Stimulated activated CD4-positive, alpha-beta T cell treated with anti-CD3 and anti-CD28 coated beads, Interleukin-4, amount 100 ng/mL, for 48 hours (primary cell): ENCODE measurements around the gene TTLL11.

Experiments
- DNase-seq, 2 donors: peaks; one replicate each; pipeline ENCODE4 v3.0.0-alpha.2; 2020; ENCODE audit warnings: low read depth in 2 of 2

The TTLL11 gene, protein sequence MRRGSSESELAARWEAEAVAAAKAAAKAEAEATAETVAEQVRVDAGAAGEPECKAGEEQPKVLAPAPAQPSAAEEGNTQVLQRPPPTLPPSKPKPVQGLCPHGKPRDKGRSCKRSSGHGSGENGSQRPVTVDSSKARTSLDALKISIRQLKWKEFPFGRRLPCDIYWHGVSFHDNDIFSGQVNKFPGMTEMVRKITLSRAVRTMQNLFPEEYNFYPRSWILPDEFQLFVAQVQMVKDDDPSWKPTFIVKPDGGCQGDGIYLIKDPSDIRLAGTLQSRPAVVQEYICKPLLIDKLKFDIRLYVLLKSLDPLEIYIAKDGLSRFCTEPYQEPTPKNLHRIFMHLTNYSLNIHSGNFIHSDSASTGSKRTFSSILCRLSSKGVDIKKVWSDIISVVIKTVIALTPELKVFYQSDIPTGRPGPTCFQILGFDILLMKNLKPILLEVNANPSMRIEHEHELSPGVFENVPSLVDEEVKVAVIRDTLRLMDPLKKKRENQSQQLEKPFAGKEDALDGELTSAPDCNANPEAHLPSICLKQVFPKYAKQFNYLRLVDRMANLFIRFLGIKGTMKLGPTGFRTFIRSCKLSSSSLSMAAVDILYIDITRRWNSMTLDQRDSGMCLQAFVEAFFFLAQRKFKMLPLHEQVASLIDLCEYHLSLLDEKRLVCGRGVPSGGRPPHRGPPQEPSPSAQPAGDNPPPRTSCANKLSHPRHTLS

DNA sequence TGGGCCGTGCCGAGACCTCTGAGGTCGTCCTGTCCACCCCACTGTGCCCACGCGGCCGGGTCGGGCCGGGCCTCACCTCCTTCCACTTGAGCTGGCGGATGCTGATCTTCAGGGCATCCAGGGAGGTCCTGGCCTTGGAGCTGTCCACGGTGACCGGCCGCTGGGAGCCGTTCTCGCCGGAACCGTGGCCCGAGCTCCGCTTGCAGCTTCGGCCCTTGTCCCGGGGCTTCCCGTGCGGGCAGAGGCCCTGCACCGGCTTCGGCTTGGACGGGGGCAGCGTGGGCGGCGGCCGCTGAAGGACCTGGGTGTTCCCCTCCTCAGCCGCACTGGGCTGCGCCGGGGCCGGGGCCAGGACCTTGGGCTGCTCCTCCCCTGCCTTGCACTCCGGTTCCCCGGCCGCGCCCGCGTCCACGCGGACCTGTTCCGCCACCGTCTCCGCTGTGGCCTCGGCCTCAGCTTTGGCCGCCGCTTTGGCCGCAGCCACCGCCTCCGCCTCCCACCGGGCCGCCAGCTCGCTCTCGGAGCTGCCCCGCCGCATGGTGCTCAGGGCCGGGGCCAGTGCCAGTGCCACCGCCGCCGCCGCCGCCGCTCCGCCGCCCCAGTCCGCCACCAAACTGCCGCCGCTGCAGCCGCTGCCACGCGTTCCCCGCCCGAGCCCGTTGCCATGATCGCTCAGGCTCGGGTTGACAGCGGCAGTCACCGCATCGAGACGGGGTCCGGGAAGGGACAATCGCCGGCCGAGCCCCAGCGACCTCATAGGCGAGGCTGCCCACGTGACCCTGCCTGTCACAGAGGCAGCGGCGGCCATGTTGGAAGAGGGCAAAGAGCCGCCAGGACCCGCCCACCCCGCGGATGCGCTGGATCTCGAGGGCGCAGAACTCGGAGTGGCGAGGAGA, at the start of gene TTLL11:
Gene TTLL11, minus strand, starts transcription at position 698 of the 896 bp plus-strand sequence. Its CDS starts 160 bp downstream, at position 538.
- peak; percentile 96 for DNase-seq

DNA sequence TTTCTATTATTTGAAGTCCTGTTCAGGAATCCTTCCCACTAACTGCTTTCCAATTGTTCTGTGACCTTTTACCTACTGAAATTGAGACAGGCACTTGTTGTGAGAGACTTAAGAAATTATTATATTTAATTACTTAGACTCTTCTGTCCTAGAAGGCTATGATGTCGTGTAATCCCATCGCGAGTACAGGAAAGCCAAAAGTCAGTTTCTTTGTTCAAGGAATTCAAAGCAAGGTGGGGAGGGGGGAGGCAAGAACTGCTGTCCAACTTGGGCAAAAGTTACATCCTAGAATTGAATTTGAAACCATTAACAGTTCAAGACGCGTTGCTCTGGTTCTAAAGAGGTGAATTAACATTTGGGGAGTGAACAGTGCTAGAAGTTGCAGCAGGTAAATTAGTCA, 48.6 kb upstream of the TTLL11 start:
- no peak for DNase-seq

DNA sequence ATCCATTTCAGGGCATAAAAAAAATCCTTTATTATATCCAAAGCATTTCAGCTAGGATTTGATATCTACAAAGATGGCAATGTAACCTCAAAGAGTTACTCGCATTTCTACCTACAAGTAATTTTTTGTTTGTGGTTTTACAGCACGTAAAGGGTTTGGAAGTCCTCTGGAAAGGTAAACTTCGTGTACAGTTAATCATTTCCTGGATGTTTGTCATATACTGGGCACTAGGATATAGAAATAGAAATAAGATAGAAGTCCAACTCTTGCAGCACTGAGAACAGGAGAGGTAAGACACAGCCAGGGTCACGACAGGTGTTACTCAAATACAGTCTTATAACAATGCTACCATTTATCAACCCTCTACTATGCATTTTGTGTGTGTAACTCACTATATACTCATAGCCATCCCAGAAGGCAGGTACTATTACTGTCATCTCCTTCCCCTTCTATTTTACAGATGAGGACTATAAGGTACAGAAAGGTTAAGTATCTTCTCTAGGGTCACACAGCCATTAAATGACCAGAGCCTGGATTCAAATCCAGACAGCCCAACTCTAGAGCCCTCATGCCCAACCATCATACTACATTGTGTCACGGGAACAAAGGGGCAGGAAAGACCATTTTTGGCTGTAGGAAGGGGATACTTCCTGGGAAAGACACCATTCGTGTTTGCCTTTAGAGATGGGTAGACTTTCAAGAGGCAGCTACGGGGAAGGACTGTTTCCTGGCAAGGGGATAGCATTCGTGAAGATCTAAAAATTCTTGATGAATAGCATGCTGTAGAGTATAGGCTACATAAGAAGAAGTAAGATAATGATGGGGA, 47.5 kb upstream of the TTLL11 start:
- no peak for DNase-seq

DNA sequence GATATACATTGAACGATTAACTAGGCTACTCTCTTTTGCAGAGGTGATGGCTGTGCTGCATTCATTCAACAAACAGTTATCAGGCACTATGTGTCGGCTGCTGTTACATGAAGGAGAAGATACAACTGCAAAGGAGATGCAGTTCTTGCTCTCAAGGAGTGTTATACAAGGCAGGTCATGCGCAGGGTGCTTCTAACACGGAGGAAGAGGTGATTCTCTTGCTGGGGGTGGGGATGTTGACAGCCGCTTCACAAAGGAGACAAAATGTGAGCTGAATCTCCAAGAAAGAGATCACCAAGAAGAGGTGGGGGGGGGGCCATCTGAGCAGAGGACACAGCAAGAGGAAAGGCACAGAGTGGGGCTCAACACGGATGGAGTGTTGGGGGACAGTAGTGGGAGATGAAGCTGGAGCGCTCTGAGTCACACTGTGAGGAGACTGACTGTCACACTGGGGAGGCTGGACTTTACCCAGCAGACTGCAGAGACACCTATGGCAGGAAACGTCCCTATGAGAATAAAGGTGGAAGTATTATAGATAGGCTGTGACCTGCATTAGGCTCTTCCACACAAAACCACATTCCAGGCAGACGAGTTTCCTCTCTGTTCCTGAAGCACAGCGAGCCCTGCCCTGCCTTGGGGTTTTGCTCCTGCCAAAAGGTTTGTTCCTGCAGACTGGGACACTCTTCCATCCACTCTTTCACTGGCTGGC, 45.6 kb upstream of the TTLL11 start:
- DNase-seq, result no peak

DNA sequence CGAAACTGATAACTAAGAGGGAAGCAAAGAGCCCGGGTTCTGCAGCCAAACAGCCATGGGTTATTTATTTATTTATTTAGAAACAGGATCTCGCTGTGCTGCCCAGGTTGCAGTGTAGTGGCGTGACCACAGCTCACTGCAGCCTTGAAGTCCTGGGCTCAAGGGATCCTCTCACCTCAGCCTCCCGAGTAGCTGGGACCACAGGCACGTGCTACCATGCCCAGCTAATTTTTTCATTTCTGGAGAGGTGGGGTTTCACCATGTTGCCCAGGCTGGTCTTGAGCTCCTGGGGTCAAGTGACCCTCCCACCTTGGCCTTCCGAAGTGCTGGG, 42.4 kb upstream of the TTLL11 start:
- no peak for DNase-seq

DNA sequence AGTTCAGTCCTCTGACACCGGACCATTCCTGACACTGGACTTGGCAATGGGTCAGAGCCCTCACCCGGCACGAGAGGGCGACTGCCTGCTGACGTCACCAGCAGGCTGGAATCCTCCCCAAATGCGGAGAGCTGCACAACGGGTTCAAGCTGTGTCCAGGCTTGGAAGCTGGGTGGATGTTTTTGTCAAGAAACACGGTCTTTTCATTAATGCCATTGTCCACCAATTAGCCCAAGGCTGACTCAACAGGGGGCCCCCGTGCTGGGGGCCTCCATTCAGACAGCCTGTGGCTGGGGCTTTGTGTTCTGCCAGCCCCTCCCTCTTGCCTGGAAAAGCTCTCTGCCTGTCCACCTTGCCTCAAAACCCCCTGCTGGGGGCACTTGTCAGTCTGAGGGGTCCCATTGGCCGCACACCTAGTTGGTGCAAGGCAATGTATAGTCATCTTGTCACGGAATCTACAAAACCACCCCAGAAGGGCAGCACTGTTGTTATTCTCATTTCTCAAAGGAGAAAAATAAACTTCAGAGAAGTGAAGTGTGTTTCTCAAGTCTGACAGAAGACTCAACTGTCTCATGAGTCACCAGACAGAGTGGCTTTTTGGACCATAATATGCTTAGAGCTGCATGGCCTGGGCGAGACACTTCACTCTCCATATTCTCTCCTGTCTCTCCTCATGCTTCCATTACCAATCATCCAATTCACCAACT, 41.9 kb upstream of the TTLL11 start:
- no peak for DNase-seq

DNA sequence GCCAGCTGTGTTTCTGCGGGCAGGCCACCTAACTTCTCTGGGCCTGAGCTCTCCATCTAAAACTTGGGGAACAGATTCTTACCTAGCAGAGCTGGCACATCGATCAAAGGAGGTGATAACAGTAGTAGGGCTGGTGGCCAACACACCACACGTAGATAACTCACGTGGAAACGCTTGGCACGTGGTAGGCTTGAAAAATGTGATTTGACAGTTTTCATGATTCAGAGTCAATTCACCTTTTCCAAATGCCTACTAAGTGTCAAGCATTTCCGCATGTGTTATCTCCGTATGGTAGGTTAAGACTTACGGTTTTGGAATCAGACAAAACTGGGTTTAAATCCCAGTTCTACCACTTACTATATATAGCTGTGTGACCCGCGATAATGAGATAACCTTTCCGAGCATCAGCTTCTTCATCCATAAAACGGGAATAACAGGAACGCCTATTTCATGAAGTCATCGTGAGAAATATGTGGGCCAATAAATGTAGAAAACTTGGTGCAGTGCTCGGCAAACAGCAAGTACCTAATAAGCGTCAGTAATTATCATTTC, 41.0 kb upstream of the TTLL11 start:
- DNase-seq, result no peak

DNA sequence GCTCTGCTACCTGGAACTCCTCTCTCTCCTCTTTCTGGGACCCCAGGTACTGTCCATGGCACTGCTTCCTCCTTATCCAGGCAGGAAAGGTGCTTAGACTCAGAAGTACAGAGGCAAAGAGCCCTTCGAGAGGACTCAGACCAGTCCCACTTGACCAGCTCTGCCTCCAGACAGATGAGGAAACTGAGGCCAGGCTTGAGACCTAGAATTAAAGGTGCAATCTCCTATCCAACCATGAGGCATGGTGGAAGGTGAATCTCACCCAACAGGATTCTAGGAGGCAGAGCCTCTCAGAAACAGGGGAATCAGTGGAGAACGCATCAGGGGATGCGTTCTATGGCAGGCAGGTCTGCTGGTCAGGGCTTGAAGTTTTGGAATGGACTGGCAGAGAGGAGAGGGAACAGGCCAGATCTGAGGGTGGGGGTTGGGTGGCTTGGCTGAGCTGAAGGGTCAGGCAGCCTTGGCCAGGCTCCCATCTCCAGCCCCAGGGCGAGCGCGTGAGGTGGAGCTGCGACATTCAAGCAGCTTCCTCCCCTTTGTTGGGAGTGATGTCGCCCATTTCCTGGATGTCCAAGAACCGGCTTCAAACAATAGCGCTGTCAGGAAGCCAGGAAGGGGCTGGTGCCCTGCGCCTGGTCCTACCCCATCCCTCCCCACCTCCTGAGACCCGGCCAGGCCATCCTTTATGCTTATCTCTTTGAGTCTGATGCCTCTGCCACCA, 40.3 kb upstream of the TTLL11 start:
- DNase-seq, result no peak

DNA sequence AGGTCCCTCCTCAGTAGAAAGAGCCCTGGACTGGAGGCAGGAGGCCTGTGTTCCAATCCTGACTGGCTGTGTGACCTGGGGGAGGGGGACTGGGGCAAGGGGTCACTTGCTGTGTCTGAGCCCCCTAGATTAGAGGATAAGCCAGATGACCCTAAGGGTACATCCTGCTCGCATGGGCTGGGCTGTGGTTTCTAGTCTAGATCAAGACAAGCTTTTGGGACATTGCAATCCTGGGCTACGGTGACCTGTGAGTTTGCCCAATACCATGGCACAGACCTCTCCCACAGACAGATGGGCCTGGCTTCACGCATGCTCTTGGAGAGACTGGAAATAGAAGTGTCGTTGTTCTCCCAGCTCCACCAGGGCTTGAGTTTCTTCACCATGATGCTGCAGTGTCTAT, 39.4 kb upstream of the TTLL11 start:
- DNase-seq, result no peak

DNA sequence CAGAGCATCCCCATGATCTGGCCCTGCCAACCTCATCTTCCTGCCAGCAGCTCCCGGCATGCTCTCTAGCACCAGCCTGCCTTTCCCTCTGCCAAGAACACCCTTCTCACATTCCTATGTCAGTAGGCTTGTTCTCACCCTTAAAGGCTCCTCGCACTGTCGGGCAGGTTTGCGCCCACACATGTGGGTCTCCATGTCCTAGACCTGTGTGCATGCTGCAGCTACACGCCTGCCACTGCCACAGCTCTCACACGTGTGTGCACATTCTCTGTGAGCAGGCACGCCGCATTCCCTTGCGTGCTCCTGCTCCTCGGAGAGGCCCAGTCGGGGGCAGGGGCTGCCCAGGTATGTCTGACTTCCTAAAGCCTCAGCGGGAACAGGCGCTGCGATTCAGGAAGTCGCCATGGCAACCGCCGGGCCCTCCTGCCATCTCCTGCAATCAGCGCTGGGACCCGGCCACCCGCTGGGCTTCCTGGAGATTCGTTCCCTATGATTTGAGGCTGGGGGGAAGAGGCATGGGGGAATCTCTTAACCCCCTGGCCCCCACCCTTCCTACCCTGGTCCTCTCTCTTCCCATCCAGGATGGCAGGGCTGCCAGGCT, 38.4 kb upstream of the TTLL11 start:
- no peak for DNase-seq

DNA sequence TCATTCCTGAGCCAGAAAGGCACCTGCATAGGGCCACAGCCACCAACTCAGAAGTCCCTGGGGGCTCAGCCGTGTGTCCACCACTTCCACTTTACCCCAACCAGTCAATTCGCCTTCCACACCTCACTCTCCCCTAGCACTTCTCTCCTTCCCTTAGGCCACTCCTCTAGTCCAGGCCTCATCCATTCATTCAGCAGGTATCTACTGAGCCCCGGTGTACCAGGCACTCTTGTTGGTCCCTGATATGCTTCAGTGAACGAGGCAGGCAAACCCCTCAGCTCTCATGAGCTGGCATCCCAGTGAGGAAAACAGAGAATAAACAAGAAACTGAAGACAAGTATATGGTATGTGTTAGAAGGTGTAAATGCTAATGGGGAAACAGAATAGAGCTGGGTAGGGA, 37.7 kb upstream of the TTLL11 start:
- DNase-seq, result no peak

DNA sequence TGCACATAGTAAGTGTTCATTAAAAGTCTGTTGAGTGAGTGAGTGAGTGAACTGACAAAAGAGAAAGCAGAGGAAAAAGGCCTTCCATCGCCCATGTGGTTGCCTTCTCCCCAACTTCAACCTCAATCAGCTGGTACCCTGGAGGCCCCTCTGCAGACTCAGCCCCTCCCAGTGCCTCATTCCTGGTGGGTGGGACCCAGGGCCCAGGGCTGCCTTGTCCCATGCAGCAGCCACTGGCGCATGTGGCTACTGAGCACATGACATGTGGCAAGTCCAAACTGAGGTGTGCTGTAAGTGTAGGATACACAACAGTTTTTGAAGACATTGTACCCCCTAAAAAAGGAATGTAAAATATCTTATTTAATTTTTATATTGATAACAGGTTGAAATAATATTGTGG, 36.9 kb upstream of the TTLL11 start:
- DNase-seq, result no peak

DNA sequence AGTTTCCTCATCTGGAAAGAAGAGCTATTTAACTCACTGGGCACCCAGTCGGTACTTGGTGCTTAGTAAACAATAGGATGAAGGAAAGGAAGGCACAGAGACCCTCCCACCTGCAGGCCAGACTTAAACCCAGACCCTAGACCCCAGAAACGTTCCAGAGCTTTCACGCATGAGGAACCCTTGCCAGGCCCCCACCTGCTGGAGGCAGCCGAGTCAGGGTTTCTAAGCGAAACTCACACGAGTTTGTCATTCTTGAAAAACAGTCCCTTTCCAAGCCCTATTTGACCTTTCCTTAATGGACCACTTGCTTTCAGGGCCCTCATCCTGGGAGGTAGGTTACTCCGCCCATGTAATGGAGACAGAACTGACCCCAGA, 35.8 kb upstream of the TTLL11 start:
- DNase-seq, result no peak

DNA sequence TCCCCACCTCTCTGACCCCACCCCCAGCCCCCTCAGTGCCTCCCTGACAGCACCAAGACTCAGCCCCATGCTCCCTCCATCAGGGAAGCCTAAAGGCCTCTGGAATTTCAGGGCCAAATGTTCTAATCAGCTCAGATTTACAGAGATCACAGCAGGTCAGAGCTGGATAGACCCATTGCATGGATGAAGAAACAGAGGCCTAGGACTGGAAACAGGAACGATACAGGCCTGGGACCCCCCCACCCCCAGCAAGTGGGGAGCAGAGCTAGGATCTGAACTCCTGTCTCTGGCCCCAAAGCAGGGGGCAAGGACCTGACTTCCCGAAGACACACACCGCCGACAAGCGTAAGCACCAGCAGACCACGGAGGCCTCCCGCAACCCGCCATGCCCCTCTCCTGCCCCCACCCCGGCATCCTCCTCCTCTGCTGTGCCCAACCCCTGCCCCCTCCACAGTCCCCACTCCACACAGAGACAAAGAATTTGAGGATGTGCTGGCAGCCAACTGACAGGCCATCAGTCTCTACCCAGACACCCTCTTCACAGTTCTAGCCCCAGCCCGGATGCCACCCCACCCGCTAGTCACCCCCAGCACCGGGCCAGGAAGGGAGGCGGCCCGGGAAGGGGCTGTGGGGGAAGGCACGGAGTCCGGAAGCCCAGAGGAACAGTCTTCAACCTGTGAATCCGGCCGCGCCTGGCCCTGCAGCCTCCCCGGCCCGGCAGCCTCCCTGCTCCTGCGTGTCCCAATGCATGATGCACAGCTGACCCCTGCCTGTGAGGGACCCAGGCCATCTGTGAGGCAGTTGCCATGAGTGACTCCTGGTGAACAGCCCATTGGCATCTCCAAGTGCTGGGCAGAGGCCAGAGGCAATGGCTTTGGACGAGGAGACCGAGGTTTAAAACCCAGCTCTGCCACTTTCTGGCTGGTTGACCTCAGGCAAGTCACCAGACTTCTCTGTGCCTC, 35.2 kb upstream of the TTLL11 start:
- no peak for DNase-seq

DNA sequence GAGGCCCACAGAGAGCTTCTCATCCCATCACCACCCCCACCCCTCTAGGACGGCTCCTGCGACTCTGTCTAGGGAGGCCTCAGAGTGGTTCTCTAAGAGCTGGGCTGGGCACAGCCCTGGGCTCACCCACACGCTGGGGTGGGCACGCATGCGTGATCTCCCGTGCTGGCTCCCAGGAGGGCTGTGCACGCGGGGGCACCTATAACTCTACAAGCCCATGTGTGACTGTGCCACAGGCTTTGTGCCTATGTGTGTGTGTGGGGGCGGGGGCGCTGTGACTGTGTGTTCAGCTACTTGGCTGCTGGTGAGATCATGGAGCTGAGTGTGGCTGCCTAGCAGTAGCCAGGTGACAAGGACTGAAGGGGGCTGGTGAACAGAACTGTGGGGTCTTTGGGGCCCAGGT, 34.3 kb upstream of the TTLL11 start:
- DNase-seq, result no peak

DNA sequence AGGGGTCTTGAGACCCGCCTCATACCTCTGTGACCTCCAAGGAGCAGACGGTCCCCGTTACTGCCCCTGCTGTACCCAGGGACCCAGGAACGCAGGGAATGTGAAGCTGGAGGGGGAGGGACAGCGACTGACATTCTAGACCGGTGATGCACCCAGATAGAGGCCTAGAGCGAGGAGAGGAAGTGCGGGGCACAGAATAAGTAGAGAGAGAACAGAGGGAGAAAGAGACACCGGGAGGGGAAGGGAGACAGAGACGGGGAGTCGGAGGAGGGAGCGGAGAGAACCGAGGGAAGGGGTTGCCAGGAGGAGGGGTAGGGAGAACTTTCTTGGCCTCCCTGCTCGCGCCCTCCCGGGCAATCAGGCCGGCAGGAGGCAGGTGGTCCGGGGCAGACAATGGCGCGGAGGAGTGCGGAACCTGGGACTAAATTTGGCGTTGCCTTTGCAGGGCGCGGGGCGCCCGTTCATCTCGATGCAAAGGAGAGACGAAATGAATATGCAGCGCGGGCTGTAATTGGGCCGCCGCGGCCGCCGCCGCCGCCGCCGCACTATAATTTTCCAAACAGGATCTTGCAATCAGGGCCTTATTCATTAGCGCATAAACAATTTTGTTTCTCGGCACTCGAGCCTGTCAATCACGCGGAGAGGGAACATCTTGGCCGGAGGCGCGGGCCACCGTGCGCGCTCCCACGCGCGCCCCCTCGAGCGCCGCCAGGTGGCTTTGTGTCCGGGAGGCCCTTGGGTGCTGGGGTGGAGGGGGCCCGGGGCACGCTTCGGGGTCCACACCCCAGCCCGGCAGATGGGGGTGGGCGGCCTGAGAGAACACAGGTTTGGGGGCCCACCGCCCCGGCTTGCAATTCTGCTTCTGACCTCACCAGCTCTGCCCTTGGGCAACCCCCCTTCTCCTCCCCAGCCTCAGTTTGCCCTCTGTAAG, 33.5 kb upstream of the TTLL11 start:
- DNase-seq, result no peak
